GM12878 (cell line): Measurements from ENCODE around the gene MAP7. TPM values are rescaled to one million over a fixed set of nuclear protein-coding genes. Genes with fewer than 3 reads are reported as not detected.

Experiments used
- ATAC-seq: fragments of 200-7000 bp; cut with Tn5 transposase; 3 replicates; pipeline ENCODE4 v1.9.1; 2020; ENCODE audit warnings: mild to moderate bottlenecking, moderate library complexity
- BruUV-seq: library from RNA; stranded (reverse); fragments of 400-500 nt; replicated peaks from 2 replicates; lab custom pipeline; 2021; lab: Mats Ljungman, UMichigan
- CTCF ChIA-PET: fragments of 300-600 bp; sonication (Branson Sonifier 250); formaldehyde crosslinking; extraction: SDS; loops from one replicate; lab custom pipeline; 2021; ENCODE audit warnings: inconsistent platforms; lab: Yijun Ruan, JAX
- POLR2A ChIA-PET: fragments of 350-600 bp; formaldehyde crosslinking; extraction: SDS; loops from one replicate; lab custom pipeline; 2021; ENCODE audit warnings: inconsistent platforms; lab: Charles Lee
- RAD21 ChIA-PET: fragments of 300-600 bp; sonication (Branson Sonifier 250); formaldehyde crosslinking; loops from one replicate; lab custom pipeline; 2023; ENCODE audit warnings: antibody characterized with exemption; ENCODE audit not compliant: unreplicated experiment; lab: Charles Lee
- SMC1A ChIA-PET: fragments of 300-600 bp; sonication (Branson Sonifier 250); formaldehyde crosslinking; loops from one replicate; lab custom pipeline; 2023; ENCODE audit not compliant: unreplicated experiment, uncharacterized antibody; lab: Charles Lee
- DNase-seq: peaks from one replicate; pipeline ENCODE4 v3.0.0-alpha.2; 2011; ENCODE audit warnings: low read depth, low spot score
- FAIRE-seq: peaks from 3 replicates; lab custom pipeline; 2011; peaks lifted over from hg19 to GRCh38; lab: Jason Lieb, UNC
- H2AFZ ChIP-seq: 2 replicates; pipeline ENCODE4 v1.6.0; 2011; ENCODE audit warnings: low read depth, low read length, control low read depth; ENCODE audit not compliant: control insufficient read depth
- H3K27ac ChIP-seq: 2 replicates; pipeline ENCODE4 v1.5.1; 2011; ENCODE audit warnings: control low read depth; ENCODE audit not compliant: control insufficient read depth, insufficient read depth
- H3K27me3 ChIP-seq, 2 experiments: replicated peaks in 1 of 2; 2 replicates each; pipeline versions ENCODE4 v1.6.0 to v1.6.1; 2011; ENCODE audit warnings: low read length in 1 of 2; ENCODE audit not compliant: control insufficient read depth in 2 of 2, insufficient read depth in 2 of 2
- H3K36me3 ChIP-seq, 2 experiments: 2 replicates each; pipeline ENCODE4 v1.5.1; 2011; ENCODE audit warnings: low read length in 1 of 2; ENCODE audit not compliant: control insufficient read depth in 2 of 2, insufficient read depth in 2 of 2
- H3K4me1 ChIP-seq: 2 replicates; pipeline ENCODE4 v1.6.1; 2011; ENCODE audit warnings: mild to moderate bottlenecking, low read length, moderate library complexity, mixed read lengths; ENCODE audit not compliant: control insufficient read depth, insufficient read depth
- H3K4me2 ChIP-seq: 2 replicates; pipeline ENCODE4 v1.6.0; 2011; ENCODE audit warnings: control low read depth; ENCODE audit not compliant: control insufficient read depth, insufficient read depth
- H3K4me3 ChIP-seq: fragments of 200-600 bp; sonication (generic); 2 replicates; pipeline ENCODE4 v1.5.1; 2016
- H3K79me2 ChIP-seq: 2 replicates; pipeline ENCODE4 v1.6.0; 2011; ENCODE audit warnings: low read length; ENCODE audit not compliant: control insufficient read depth, insufficient read depth
- H3K9ac ChIP-seq: 2 replicates; pipeline ENCODE4 v1.8.0; 2011; ENCODE audit warnings: low read length, control low read depth, mixed read lengths; ENCODE audit not compliant: control insufficient read depth, insufficient read depth
- H3K9me3 ChIP-seq: replicated peaks from 3 replicates; pipeline ENCODE4 v1.5.1; 2011; ENCODE audit warnings: mild to moderate bottlenecking, low read length; ENCODE audit not compliant: control insufficient read depth, insufficient read depth
- H4K20me1 ChIP-seq: 2 replicates; pipeline ENCODE4 v1.6.0; 2011; ENCODE audit not compliant: control insufficient read depth, insufficient read depth
- ATF7 ChIP-seq: fragments of 450-650 bp; IDR thresholded peaks from 2 replicates; pipeline ENCODE4 v1.6.1; 2016; ENCODE audit warnings: low read depth, mild to moderate bottlenecking
- BHLHE40 ChIP-seq, 2 experiments: fragments of 450-650 bp in 1 of 2; IDR thresholded peaks; 2 replicates each; pipeline ENCODE4 v1.6.1; 2011 to 2017; ENCODE audit warnings: low read depth in 2 of 2, borderline replicate concordance in 1 of 2, improper control_type of control experiment in 1 of 2, low read length in 1 of 2, mild to moderate bottlenecking in 1 of 2
- CHD4 ChIP-seq: fragments of 200-600 bp; sonication (generic); IDR thresholded peaks from 2 replicates; pipeline ENCODE4 v1.6.1; 2016; ENCODE audit warnings: mild to moderate bottlenecking
- DPF2 ChIP-seq: fragments of 450-650 bp; IDR thresholded peaks from 2 replicates; pipeline ENCODE4 v1.6.1; 2017; ENCODE audit warnings: mild to moderate bottlenecking
- HDAC2 ChIP-seq: fragments of 200-600 bp; sonication (generic); IDR thresholded peaks from 2 replicates; pipeline ENCODE4 v1.6.1; 2017
- HDGF ChIP-seq: fragments of 450-650 bp; IDR thresholded peaks from 2 replicates; pipeline ENCODE4 v1.6.1; 2016; ENCODE audit warnings: antibody characterized with exemption
- RAD21 ChIP-seq: IDR thresholded peaks from 2 replicates; pipeline ENCODE4 v1.6.1; 2011; ENCODE audit warnings: mild to moderate bottlenecking, low read depth, low read length, moderate library complexity; ENCODE audit not compliant: insufficient read depth
- RFX5 ChIP-seq: IDR thresholded peaks from 2 replicates; pipeline ENCODE4 v1.6.1; 2011; ENCODE audit warnings: low read depth, low read length, improper control_type of control experiment
- SPI1 ChIP-seq: IDR thresholded peaks from 2 replicates; pipeline ENCODE4 v1.6.1; 2011; ENCODE audit warnings: low read depth, mild to moderate bottlenecking, low read length, moderate library complexity, borderline replicate concordance; ENCODE audit not compliant: insufficient read depth
- SREBF2 ChIP-seq: IDR thresholded peaks from 2 replicates; pipeline ENCODE4 v1.6.1; 2012; ENCODE audit warnings: mild to moderate bottlenecking, low read length
- SUPT20H ChIP-seq: IDR thresholded peaks from 2 replicates; pipeline ENCODE4 v1.6.1; 2011; ENCODE audit warnings: low read depth, mild to moderate bottlenecking, low read length, moderate library complexity, borderline replicate concordance; ENCODE audit not compliant: control insufficient read depth
- WRNIP1 ChIP-seq: IDR thresholded peaks from 2 replicates; pipeline ENCODE4 v1.6.1; 2011; ENCODE audit warnings: low read depth, low read length, improper control_type of control experiment, borderline replicate concordance
- WGBS: methylation state at CpG from one replicate; pipeline ENCODE4 v1.1.6; 2016; ENCODE audit warnings: low lambda C conversion rate; ENCODE audit not compliant: insufficient replicate concordance, insufficient coverage; ENCODE audit errors: missing lambda C conversion rate; 5-methylcytosine and 5-hydroxymethylcytosine counted together
- in situ Hi-C: fragments of 300-500 bp; cut with MboI; formaldehyde crosslinking; loops from 9 replicates; pipeline ENCODE4 v1.14.3; 2018; ENCODE audit warnings: mixed read lengths
- intact Hi-C: fragments of 100-400 bp; cut with micrococcal nuclease; formaldehyde crosslinking; loops from one replicate; pipeline ENCODE4 v1.14.2; 2022; ENCODE audit not compliant: unreplicated experiment
- polyA plus RNA-seq, 11 experiments: library from polyadenylated mRNA; depleted of rRNA in 4 of 11; unstranded in 6 of 11; stranded (reverse) in 5 of 11; fragments of >200 nt; fragmentation: Nextera tagmentation in 4 of 11; fragmentation: Illumina TruSeq in 1 of 11; extraction: Ambion mirVana in 4 of 11; extraction: Trizol in 1 of 11; gene quantifications; 1 replicate in 1 of 11; 2 replicates in 10 of 11; pipeline versions ENCODE4 v1.2.1 to v1.2.3, GENCODE V29; 2011 to 2016; ENCODE audit warnings: inconsistent platforms in 2 of 11, missing spikeins in 2 of 11, low read depth in 1 of 11
- total RNA-seq, 4 experiments: library from RNA; depleted of rRNA in 3 of 4; stranded (reverse); fragments of >200 nt in 3 of 4; fragmentation: Illumina TruSeq in 1 of 4; extraction: Trizol in 1 of 4; gene quantifications; 2 replicates each; pipeline versions ENCODE4 v1.2.1 to v1.2.3, GENCODE V29; 2013 to 2021
- TF ChIP-seq, protein P1 (sequence below), 3 experiments: IDR thresholded peaks in 2 of 3; conservative IDR thresholded peaks in 1 of 3; 2 replicates each; pipeline ENCODE4 v1.5.1; 2011; ENCODE audit warnings: low read depth in 3 of 3, low read length in 3 of 3, mild to moderate bottlenecking in 3 of 3, control low read depth in 2 of 3, moderate library complexity in 2 of 3, inconsistent platforms in 1 of 3, mixed read lengths in 1 of 3; ENCODE audit not compliant: control insufficient read depth in 2 of 3, insufficient read depth in 1 of 3; ENCODE audit errors: extremely low read depth in 1 of 3
- TF ChIP-seq, protein P2 (sequence below): IDR thresholded peaks from 2 replicates; pipeline ENCODE4 v1.6.1; 2012; ENCODE audit warnings: low read depth, low read length, improper control_type of control experiment

The MAP7 gene
- total and polyA plus RNA-seq, 10 of the 15 experiments (the other 5 are each of a cell fraction or from before 2014, with no cell fraction given), result 0.04 to 0.17 (median 0.08) TPM; not detected in 2

DNA sequence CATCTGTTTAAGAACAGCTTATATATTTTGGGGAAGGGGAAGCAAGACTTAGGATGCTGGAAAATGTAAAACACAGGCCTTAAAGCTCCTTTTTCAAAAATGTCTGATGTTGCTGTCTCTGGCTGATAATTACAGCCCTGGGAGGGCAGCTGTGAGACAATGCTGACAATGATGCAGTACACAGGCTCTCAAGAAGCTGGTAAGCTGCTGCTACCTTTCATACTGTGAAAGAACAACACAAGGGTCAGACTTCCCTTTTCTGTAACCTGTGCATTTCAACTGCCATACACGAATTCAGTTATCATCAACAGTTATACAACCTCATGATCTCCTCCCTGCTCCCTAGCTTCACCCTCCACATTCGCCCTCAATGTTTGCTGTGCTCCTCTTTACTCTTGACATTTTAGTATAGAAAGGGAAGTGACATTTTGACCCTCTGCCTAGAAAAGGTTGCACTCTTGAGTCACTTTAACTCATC lies 25.2 kb downstream of the MAP7 start:
- no peaks in the 10 kb centered on the region for H3K36me3 ChIP-seq
- RAD21 ChIA-PET, result interaction anchor here (1.0 kb wide), 1 partner anchor 29 kb away, joined by 3 read pairs; no protein-coding TSS in a partner anchor
- FAIRE-seq, result no peak

DNA sequence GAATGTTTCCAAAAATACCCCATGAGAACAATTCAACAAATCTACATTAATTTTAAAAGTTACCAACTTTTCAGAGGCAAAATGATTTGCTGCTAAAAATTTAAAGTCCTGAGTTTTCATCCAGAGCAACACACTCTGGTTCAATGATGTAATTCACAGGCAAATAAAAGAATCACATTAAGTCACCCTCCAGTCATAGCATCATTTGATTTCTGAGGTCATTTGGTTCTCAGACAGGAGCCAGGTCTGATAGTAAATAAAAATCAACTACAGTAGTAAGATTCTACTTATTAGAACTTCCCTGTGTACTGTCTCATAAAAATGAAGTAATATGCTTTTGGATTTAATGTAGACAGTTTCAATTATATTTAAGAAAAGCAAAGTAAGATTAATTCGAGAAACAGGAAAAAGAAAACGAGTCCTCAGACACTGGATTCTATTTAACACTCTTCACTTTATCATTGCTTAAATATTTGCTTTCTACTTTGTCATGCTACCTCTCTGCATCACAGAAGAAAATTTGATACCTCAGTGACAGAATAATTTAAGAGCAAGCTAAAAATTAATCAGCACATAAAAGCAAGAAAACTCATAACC lies 25.8 kb downstream of the MAP7 start:
- BruUV-seq, result no TSS peak
- CTCF ChIA-PET, result no interaction called here
- SMC1A ChIA-PET, result no interaction called here
- TF ChIP-seq ATF7, result no peak
- no peak for TF ChIP-seq SUPT20H
- no peak for TF ChIP-seq RFX5
- TF ChIP-seq CHD4, result no peak
- TF ChIP-seq, protein P1, sequence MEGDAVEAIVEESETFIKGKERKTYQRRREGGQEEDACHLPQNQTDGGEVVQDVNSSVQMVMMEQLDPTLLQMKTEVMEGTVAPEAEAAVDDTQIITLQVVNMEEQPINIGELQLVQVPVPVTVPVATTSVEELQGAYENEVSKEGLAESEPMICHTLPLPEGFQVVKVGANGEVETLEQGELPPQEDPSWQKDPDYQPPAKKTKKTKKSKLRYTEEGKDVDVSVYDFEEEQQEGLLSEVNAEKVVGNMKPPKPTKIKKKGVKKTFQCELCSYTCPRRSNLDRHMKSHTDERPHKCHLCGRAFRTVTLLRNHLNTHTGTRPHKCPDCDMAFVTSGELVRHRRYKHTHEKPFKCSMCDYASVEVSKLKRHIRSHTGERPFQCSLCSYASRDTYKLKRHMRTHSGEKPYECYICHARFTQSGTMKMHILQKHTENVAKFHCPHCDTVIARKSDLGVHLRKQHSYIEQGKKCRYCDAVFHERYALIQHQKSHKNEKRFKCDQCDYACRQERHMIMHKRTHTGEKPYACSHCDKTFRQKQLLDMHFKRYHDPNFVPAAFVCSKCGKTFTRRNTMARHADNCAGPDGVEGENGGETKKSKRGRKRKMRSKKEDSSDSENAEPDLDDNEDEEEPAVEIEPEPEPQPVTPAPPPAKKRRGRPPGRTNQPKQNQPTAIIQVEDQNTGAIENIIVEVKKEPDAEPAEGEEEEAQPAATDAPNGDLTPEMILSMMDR (IDR thresholded peaks at IDR 0.05 in 2 of 3, conservative IDR thresholded peaks at IDR 0.05 in 1 of 3; ENCODE audit: control insufficient read depth in 2 of 3, extremely low read depth in 1 of 3, insufficient read depth in 1 of 3, low read depth in 3 of 3, low read length in 3 of 3), result no peak
- no peak for TF ChIP-seq WRNIP1
- no peak for TF ChIP-seq DPF2
- TF ChIP-seq BHLHE40 (IDR thresholded peaks at IDR 0.05; ENCODE audit: borderline replicate concordance in 1 of 2, low read depth in 2 of 2, low read length in 1 of 2), result no peak
- no peak for TF ChIP-seq HDAC2
- TF ChIP-seq SREBF2, result no peak
- TF ChIP-seq, protein P2, sequence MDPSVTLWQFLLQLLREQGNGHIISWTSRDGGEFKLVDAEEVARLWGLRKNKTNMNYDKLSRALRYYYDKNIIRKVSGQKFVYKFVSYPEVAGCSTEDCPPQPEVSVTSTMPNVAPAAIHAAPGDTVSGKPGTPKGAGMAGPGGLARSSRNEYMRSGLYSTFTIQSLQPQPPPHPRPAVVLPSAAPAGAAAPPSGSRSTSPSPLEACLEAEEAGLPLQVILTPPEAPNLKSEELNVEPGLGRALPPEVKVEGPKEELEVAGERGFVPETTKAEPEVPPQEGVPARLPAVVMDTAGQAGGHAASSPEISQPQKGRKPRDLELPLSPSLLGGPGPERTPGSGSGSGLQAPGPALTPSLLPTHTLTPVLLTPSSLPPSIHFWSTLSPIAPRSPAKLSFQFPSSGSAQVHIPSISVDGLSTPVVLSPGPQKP, result no peak
- TF ChIP-seq RAD21, result no peak

More for the DNA sequence above, 25.2 kb downstream of the MAP7 start:
- no peaks in the 10 kb centered on the region for H3K9me3 ChIP-seq
- no peak overlapping the region for H2AFZ ChIP-seq
- H3K9ac ChIP-seq, result no peak overlapping the region
- ATAC-seq (no peak; the same call in 2 of the 3 replicates), DNase-seq (no peak)
- SMC1A ChIA-PET, result no interaction called here
- CTCF ChIA-PET, result no interaction called here
- no peak overlapping the region for H3K4me2 ChIP-seq
- H4K20me1 ChIP-seq, result no peaks in the 10 kb centered on the region
- in situ Hi-C loops (no loop called here), intact Hi-C loops (no loop called here)
- H3K4me1 ChIP-seq, result no peaks in the 10 kb centered on the region
- POLR2A ChIA-PET, result no interaction called here
- no TSS peak for BruUV-seq
- no peak overlapping the region for H3K4me3 ChIP-seq
- WGBS, result 0% methylated on average over 2 of the region's 2 CpGs
- H3K79me2 ChIP-seq, result no peaks in the 10 kb centered on the region
- H3K27me3 ChIP-seq, result peaks cover 0 to 3% of the 10 kb centered on the region in 2 experiments; a peak in 1 of 4 replicates
- H3K27ac ChIP-seq, result no peak overlapping the region
- TF ChIP-seq SPI1 (0 out of 2 replicates have a peak, but pooled peaks have one; percentile 13), HDGF (no peak)

More for the DNA sequence above, 25.8 kb downstream of the MAP7 start:
- Histone ChIP-seq H3K4me3 (no peak overlapping the region), H3K27me3 (peaks cover 0 to 3% of the 10 kb centered on the region in 2 experiments; a peak in 1 of 4 replicates), H3K27ac (no peak overlapping the region), H3K36me3 (no peaks in the 10 kb centered on the region), H2AFZ (no peak overlapping the region), H3K79me2 (no peaks in the 10 kb centered on the region), H3K4me1 (no peaks in the 10 kb centered on the region), H4K20me1 (no peaks in the 10 kb centered on the region), H3K9ac (no peak overlapping the region), H3K9me3 (no peaks in the 10 kb centered on the region), H3K4me2 (no peak overlapping the region)
- in situ Hi-C loops, result no loop called here
- WGBS, result 0% methylated on average over 2 of the region's 2 CpGs
- FAIRE-seq (no peak), ATAC-seq (no peak), DNase-seq (no peak)
- ChIA-PET RAD21 (no interaction called here), POLR2A (no interaction called here)
- intact Hi-C loops, result no loop called here
